Measurements from ENCODE around the gene EEF1E1.
"Not testable (repeated sequence)": the region's sequence is repeated elsewhere in the genome, so short reads cannot be mapped to it uniquely, and the experiment has no call there.

The EEF1E1 gene

DNA sequence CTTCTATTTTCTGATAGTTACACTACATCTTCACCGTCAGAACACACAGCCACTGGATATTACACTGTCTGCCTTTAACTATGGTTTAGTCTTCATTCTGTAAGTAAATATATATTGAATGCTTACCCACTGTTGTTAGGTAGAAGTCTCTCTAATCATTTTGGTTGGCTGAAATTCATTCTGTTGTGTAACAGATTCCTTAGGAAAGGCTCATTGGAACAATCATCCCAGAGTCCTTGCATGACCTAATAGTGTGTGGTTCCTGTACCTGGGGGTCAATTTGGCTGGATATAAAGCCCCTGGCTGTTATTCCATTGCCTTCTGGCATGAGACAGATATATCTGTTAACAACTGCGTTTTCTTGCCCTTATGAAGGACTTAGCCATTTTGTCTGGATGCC, 48.1 kb downstream of the EEF1E1 start:
- TF ChIP-seq ELF4 (IDR thresholded peaks at IDR 0.05) (no peak), TARDBP (IDR thresholded peaks at IDR 0.05) (no peak), ZNF384 (IDR thresholded peaks at IDR 0.05) (no peak), SP1 (IDR thresholded peaks at IDR 0.05) (no peak), ARNT (IDR thresholded peaks at IDR 0.05) (no peak), FOXK2 (IDR thresholded peaks at IDR 0.05) (no peak), SUZ12 (IDR thresholded peaks at IDR 0.05) (no peak), FOXA1 (IDR thresholded peaks at IDR 0.05) (no peak), NFRKB (IDR thresholded peaks at IDR 0.05) (no peak), CTBP1 (IDR thresholded peaks at IDR 0.05; ENCODE audit: borderline replicate concordance) (no peak)

DNA sequence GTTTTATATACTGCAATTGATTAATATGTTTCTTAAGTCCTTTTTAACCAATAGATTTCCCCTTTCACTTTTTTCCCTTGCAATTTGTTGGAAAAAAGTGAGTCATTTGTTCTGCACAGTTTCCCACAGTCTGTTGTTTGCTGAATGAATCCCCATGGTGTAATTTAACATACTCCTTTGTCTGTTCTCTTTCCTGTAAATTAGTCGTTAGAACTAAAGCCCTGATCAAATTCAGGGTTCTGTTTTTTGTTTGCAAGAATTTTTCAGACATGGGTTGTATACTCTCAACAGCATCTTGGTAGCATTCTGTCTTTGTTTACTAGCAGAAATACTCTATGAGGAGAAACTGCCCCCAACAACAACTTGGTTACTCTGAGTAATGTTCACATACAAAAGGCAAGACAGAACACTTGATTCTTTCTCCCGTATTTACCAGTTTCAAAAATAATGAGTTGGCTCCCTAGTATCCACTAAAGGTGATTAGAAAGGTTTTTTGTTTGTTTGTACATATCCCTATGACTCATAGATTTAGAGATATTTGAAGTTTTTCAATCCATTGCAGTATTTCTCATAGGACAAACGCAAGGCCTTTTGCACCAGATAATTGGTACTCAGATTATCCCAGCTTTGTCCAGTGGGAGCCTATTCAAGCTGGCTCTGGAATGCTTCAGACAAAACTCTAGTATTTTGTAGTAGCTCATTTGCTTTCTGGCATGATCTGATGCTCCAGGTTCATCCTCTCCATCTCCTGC, 54.6 kb downstream of the EEF1E1 start:
- DNase-seq (ENCODE audit: extremely low spot score) = no peak
- ChIA-PET POLR2A (no interaction called here), CTCF (no interaction called here)
- no peak for TF ChIP-seq HDGF (IDR thresholded peaks at IDR 0.05; ENCODE audit: borderline replicate concordance)
- TF ChIP-seq ELF4 (IDR thresholded peaks at IDR 0.05) = no peak
- TF ChIP-seq FOXA1 (IDR thresholded peaks at IDR 0.05) = no peak
- no peak for TF ChIP-seq ZNF384 (IDR thresholded peaks at IDR 0.05)
- no peak for TF ChIP-seq L3MBTL2 (conservative IDR thresholded peaks at IDR 0.05)
- no peak for TF ChIP-seq SUZ12 (IDR thresholded peaks at IDR 0.05)
- no peak for TF ChIP-seq NFRKB (IDR thresholded peaks at IDR 0.05)
- no peak for TF ChIP-seq SP1 (IDR thresholded peaks at IDR 0.05)
- no peak for TF ChIP-seq CTBP1 (IDR thresholded peaks at IDR 0.05; ENCODE audit: borderline replicate concordance)
- TF ChIP-seq, protein P1, sequence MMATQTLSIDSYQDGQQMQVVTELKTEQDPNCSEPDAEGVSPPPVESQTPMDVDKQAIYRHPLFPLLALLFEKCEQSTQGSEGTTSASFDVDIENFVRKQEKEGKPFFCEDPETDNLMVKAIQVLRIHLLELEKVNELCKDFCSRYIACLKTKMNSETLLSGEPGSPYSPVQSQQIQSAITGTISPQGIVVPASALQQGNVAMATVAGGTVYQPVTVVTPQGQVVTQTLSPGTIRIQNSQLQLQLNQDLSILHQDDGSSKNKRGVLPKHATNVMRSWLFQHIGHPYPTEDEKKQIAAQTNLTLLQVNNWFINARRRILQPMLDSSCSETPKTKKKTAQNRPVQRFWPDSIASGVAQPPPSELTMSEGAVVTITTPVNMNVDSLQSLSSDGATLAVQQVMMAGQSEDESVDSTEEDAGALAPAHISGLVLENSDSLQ (IDR thresholded peaks at IDR 0.05) = no peak
- no peak for TF ChIP-seq FOXK2 (IDR thresholded peaks at IDR 0.05)

More for the DNA sequence above, 48.1 kb downstream of the EEF1E1 start:
- DNase-seq (ENCODE audit: extremely low spot score) = no peak
- ChIA-PET POLR2A (no interaction called here), CTCF (no interaction called here)

DNA sequence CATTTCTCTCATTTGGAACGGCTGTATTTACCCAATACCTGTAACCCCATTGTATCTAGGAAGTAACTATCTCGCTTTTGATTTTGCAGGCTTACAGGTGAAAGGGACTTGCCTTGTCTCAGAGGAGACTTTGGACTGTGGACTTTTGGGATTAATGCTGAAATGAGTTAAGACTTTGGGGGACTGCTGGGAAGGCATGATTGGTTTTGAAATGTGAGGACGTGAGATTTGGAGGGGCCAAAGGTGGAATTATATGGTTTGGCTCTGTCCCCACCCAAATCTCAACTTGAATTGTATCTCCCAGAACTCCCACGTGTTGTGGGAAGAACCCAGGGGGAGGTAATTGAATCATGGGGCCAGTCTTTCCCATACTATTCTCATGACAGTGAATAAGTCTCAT, 56.6 kb downstream of the EEF1E1 start:
- DNase-seq (ENCODE audit: extremely low spot score); CTCF ChIA-PET; POLR2A ChIA-PET: not testable (repeated sequence)

DNA sequence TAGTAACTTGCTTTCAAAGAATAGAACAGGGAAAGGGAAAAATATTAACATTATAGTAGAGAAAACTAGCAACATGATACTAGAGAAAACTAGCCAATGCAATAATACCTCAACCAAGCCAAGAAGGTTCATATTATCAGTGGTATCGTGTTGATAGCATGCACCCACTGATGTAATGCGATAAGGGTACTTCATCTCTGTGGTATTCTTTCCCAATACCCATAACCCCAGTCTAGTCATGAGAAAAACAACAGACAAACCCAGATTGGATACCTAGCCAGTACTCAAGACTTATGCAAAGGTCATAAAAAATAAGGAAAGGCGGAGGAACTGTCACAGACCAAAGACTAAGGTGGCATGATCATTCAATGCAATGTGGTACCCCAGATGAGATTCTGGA, 59.1 kb downstream of the EEF1E1 start:
- TF ChIP-seq, protein P1 (IDR thresholded peaks at IDR 0.05) = no peak
- no peak for TF ChIP-seq BHLHE40 (IDR thresholded peaks at IDR 0.05; ENCODE audit: borderline replicate concordance)
- no peak for TF ChIP-seq SP1 (IDR thresholded peaks at IDR 0.05)
- TF ChIP-seq ZNF384 (IDR thresholded peaks at IDR 0.05) = no peak
- TF ChIP-seq TARDBP (IDR thresholded peaks at IDR 0.05) = no peak
- no peak for TF ChIP-seq ELF4 (IDR thresholded peaks at IDR 0.05)
- TF ChIP-seq NFRKB (IDR thresholded peaks at IDR 0.05) = no peak
- no peak for TF ChIP-seq HDGF (IDR thresholded peaks at IDR 0.05; ENCODE audit: borderline replicate concordance)
- TF ChIP-seq SUZ12 (IDR thresholded peaks at IDR 0.05) = no peak
- no peak for TF ChIP-seq LEF1 (IDR thresholded peaks at IDR 0.05; ENCODE audit: borderline replicate concordance)
- TF ChIP-seq FOXK2 (IDR thresholded peaks at IDR 0.05) = no peak
- TF ChIP-seq FOXM1 (IDR thresholded peaks at IDR 0.05; ENCODE audit: borderline replicate concordance) = no peak
- TF ChIP-seq CTBP1 (IDR thresholded peaks at IDR 0.05; ENCODE audit: borderline replicate concordance) = no peak
- no peak for TF ChIP-seq ARNT (IDR thresholded peaks at IDR 0.05)
- TF ChIP-seq L3MBTL2 (conservative IDR thresholded peaks at IDR 0.05) = no peak
- no peak for TF ChIP-seq FOXA1 (IDR thresholded peaks at IDR 0.05)
- DNase-seq (ENCODE audit: extremely low spot score) = no peak
- CTCF ChIA-PET = no interaction called here

DNA sequence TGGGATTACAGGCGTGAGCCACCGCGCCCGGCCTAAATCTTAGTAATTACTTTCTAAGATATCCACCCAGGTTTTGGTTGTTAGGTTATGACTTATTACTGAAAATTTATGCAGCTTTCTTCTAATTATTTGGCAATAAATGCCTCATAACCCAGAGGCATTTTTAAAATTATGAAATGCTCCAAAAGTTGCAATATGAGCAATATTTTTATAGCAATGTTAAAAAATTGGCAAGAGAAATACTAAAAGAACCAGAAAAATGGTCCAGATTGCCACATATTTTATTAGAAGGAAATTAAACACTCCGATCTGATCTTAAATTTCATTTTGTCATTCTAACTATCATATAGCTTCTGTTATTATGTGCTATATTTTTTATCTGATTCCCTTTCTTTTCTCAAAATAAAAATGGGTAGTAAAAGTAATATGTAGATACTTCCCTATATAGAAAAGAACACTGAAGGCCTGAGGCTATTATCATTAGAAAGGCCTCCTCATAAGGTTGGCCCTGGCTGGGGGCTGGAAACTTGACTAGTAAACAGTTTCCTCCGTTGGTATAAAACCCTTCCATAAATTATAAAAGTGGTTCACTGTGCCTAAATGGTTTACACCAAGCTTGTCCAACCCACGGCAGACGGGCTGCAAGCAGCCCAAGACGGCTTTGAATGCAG, 60.3 kb downstream of the EEF1E1 start:
- CTCF ChIA-PET = interaction anchor here (0.6 kb wide), 1 partner anchor 359 kb away, joined by 3 read pairs; no protein-coding TSS in a partner anchor
- POLR2A ChIA-PET = no interaction called here
- no peak for DNase-seq (ENCODE audit: extremely low spot score)
- TF ChIP-seq SUZ12 (IDR thresholded peaks at IDR 0.05) = no peak
- no peak for TF ChIP-seq TARDBP (IDR thresholded peaks at IDR 0.05)
- TF ChIP-seq ELF4 (IDR thresholded peaks at IDR 0.05) = no peak
- no peak for TF ChIP-seq L3MBTL2 (conservative IDR thresholded peaks at IDR 0.05)
- TF ChIP-seq FOXM1 (IDR thresholded peaks at IDR 0.05; ENCODE audit: borderline replicate concordance) = no peak
- TF ChIP-seq FOXK2 (IDR thresholded peaks at IDR 0.05) = no peak
- no peak for TF ChIP-seq HDGF (IDR thresholded peaks at IDR 0.05; ENCODE audit: borderline replicate concordance)
- TF ChIP-seq NFRKB (IDR thresholded peaks at IDR 0.05) = no peak
- no peak for TF ChIP-seq BHLHE40 (IDR thresholded peaks at IDR 0.05; ENCODE audit: borderline replicate concordance)

More for the DNA sequence above, 59.1 kb downstream of the EEF1E1 start:
- POLR2A ChIA-PET = no interaction called here

DNA sequence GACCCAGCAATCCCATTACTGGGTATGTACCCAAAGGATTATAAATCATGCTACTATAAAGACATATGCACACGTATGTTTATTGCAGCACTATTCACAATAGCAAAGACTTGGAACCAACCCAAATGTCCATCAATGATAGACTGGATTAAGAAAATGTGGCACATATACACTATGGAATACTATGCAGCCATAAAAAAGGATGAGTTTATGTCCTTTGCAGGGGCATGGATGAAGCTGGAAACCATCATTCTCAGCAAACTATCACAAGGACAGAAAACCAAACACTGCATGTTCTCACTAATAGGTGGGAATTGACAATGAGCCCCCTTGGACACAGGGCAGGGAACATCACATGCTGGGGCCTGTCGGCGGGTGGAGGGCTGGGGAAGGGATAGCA, 68.2 kb downstream of the EEF1E1 start:
- POLR2A ChIA-PET; DNase-seq (ENCODE audit: extremely low spot score); CTCF ChIA-PET: not testable (repeated sequence)

DNA sequence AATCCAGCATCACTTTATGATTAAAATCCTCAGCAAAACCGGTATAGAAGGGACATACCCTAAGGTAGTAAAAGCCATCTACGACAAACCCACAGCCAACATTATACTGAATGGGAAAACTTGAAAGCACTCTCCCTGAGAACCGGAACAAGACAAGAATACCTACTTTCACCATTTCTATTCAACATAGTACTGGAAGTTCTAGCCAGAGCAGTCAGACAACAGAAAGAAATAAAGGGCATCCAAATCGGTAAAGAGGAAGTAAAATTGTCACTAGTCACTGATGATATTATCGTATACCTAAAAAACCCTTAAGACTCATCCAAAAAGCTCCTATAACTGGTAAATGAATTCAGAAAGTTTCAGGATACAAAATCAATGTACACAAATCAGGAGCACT, 71.4 kb downstream of the EEF1E1 start:
- ChIA-PET POLR2A (no interaction called here), CTCF (interaction anchor here (0.6 kb wide), 1 partner anchor 94 kb away, joined by 3 read pairs; no protein-coding TSS in a partner anchor)
- TF ChIP-seq SUZ12 (IDR thresholded peaks at IDR 0.05) = no peak
- no peak for TF ChIP-seq FOXM1 (IDR thresholded peaks at IDR 0.05; ENCODE audit: borderline replicate concordance)
- TF ChIP-seq, protein P1 (IDR thresholded peaks at IDR 0.05) = no peak
- no peak for TF ChIP-seq ARNT (IDR thresholded peaks at IDR 0.05)
- no peak for TF ChIP-seq NFRKB (IDR thresholded peaks at IDR 0.05)
- no peak for TF ChIP-seq ZNF384 (IDR thresholded peaks at IDR 0.05)
- no peak for TF ChIP-seq L3MBTL2 (conservative IDR thresholded peaks at IDR 0.05)
- no peak for TF ChIP-seq FOXA1 (IDR thresholded peaks at IDR 0.05)
- TF ChIP-seq FOXK2 (IDR thresholded peaks at IDR 0.05) = no peak
- no peak for TF ChIP-seq CTBP1 (IDR thresholded peaks at IDR 0.05; ENCODE audit: borderline replicate concordance)
- no peak for TF ChIP-seq TARDBP (IDR thresholded peaks at IDR 0.05)
- TF ChIP-seq HDGF (IDR thresholded peaks at IDR 0.05; ENCODE audit: borderline replicate concordance) = no peak
- no peak for TF ChIP-seq BHLHE40 (IDR thresholded peaks at IDR 0.05; ENCODE audit: borderline replicate concordance)
- TF ChIP-seq ELF4 (IDR thresholded peaks at IDR 0.05) = no peak
- TF ChIP-seq SP1 (IDR thresholded peaks at IDR 0.05) = no peak
- no peak for TF ChIP-seq LEF1 (IDR thresholded peaks at IDR 0.05; ENCODE audit: borderline replicate concordance)
- no peak for DNase-seq (ENCODE audit: extremely low spot score)
